Upper lobe of left lung (tissue), 6 donors: ENCODE data around the gene WNT9B. TPM values are rescaled to one million over a fixed set of nuclear protein-coding genes. Genes with fewer than 3 reads are reported as not detected.

ENCODE experiments used
- ATAC-seq, 2 donors: fragments of 200-7000 bp; cut with Tn5 transposase; one replicate each; pipeline ENCODE4 v1.9.1; 2022; ENCODE audit warnings: mild to moderate bottlenecking in 2 of 2, moderate library complexity in 2 of 2; ENCODE audit not compliant: low FRiP score in 2 of 2
- DNase-seq, 2 donors: peaks; one replicate each; pipeline ENCODE4 v3.0.0-alpha.2; 2019 to 2020
- H3K27ac ChIP-seq, 4 donors: fragments of 200-600 bp; sonication (generic); one replicate each; pipeline ENCODE4 v1.5.1; 2016 to 2019
- H3K27me3 ChIP-seq, 4 donors: fragments of 200-600 bp; sonication (generic); one replicate each; pipeline ENCODE4 v1.5.1; 2017 to 2019
- H3K36me3 ChIP-seq, 4 donors: fragments of 200-600 bp; sonication (generic); one replicate each; pipeline ENCODE4 v1.5.1; 2016 to 2019
- H3K4me1 ChIP-seq, 4 donors: fragments of 200-600 bp; sonication (generic); one replicate each; pipeline ENCODE4 v1.5.1; 2018 to 2019
- H3K4me3 ChIP-seq, 4 donors: fragments of 200-600 bp; sonication (generic); one replicate each; pipeline ENCODE4 v1.5.1; 2017 to 2019; ENCODE audit warnings: mild to moderate bottlenecking in 2 of 4, moderate library complexity in 1 of 4
- H3K9me3 ChIP-seq, 4 donors: fragments of 200-600 bp; sonication (generic); one replicate each; pipeline ENCODE4 v1.5.1; 2018 to 2019
- CTCF ChIP-seq, 6 experiments: fragments of 450-650 bp in 4 of 6; fragments of 200-600 bp in 2 of 6; sonication (generic) in 2 of 6; IDR thresholded peaks; one replicate each; pipeline ENCODE4 v1.5.1; 2016 to 2019; ENCODE audit warnings: antibody characterized with exemption in 6 of 6
- EP300 ChIP-seq, 4 donors: sonication (generic); formaldehyde crosslinking; IDR thresholded peaks; one replicate each; pipeline ENCODE4 v1.5.1; 2017; ENCODE audit warnings: antibody characterized with exemption in 4 of 4, control low read depth in 2 of 4
- POLR2A ChIP-seq, 4 donors: fragments of 450-650 bp; IDR thresholded peaks; one replicate each; pipeline ENCODE4 v1.5.1; 2016 to 2017; ENCODE audit warnings: antibody characterized with exemption in 4 of 4, mild to moderate bottlenecking in 2 of 4
- POLR2AphosphoS5 ChIP-seq, 2 donors: sonication (generic); formaldehyde crosslinking; IDR thresholded peaks; one replicate each; pipeline ENCODE4 v1.5.1; 2017; ENCODE audit warnings: antibody characterized with exemption in 2 of 2
- WGBS, 2 donors: methylation state at CpG; one replicate each; pipeline ENCODE4 v1.1.5; 2017 to 2018; 5-methylcytosine and 5-hydroxymethylcytosine counted together
- total RNA-seq, 6 donors: library from RNA; depleted of rRNA in 4 of 6; stranded (reverse); fragments of >200 nt in 4 of 6; gene quantifications; one replicate each; pipeline versions ENCODE4 v1.1.0 to v1.2.1, GENCODE V29; 2016 to 2021
- donor health status: DM: no; HTN: no; CAD: no; lungs with moderate emphysema.
- donor health status: DM: no; HTN: yes; CAD: no; lungs with severe emphysema.

WNT9B gene
- total RNA-seq, 6 donors from 2014 or later: 0.26 to 8.3 (median 1.8) TPM; not detected in 3

GRCh38 chr17:46862949-46863348, 11.6 kb downstream of the WNT9B start:
- TF ChIP-seq POLR2AphosphoS5 (IDR thresholded peaks at IDR 0.05) (no peak), EP300 (IDR thresholded peaks at IDR 0.05) (no peak), CTCF (IDR thresholded peaks at IDR 0.05) (no peak), POLR2A (IDR thresholded peaks at IDR 0.05) (no peak)
- H3K36me3 ChIP-seq: no peaks in the 10 kb centered on the region
- no peaks in the 10 kb centered on the region for H3K4me1 ChIP-seq
- 57 to 74% methylated on average over 3 to 5 of the region's 13 CpGs for WGBS, 2 donors
- DNase-seq (no peak), ATAC-seq (no peak)
- no peaks in the 10 kb centered on the region for H3K27me3 ChIP-seq
- no peak overlapping the region for H3K27ac ChIP-seq
- H3K9me3 ChIP-seq: no peaks in the 10 kb centered on the region
- H3K4me3 ChIP-seq: no peak overlapping the region

GRCh38 chr17:46863383-46864121, 12.2 kb downstream of the WNT9B start:
- no peaks in the 10 kb centered on the region for H3K27me3 ChIP-seq
- H3K27ac ChIP-seq: no peak overlapping the region
- no peak for TF ChIP-seq CTCF (IDR thresholded peaks at IDR 0.05)
- no peak for TF ChIP-seq POLR2AphosphoS5 (IDR thresholded peaks at IDR 0.05)
- no peak for TF ChIP-seq EP300 (IDR thresholded peaks at IDR 0.05)
- no peak for TF ChIP-seq POLR2A (IDR thresholded peaks at IDR 0.05)
- ATAC-seq (no peak), DNase-seq (no peak)
- H3K4me3 ChIP-seq: no peak overlapping the region
- WGBS, 2 donors: 77 to 83% methylated on average over 5 to 8 of the region's 8 CpGs
- no peaks in the 10 kb centered on the region for H3K36me3 ChIP-seq
- H3K4me1 ChIP-seq: no peaks in the 10 kb centered on the region
- H3K9me3 ChIP-seq: no peaks in the 10 kb centered on the region

DNA sequence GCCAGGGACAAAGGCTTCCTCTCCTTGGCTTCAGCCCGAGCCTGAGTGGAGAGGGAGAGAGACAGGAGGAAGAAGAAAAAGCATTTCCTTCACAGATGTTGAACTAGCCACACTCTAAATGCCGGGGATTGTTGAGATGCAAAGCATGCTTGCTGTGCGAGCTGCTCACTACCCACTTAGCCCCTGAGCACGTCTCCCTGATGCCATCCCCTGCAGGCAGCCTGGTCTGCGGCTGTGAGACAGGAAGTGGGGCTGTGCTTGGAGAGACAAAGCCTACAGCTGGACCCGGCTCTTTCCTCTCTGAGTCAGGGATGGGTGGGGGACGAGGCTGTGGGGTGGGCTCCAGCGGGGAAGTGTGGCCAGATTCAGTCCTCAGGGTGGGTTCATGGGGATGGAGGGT, 13.7 kb downstream of the WNT9B start:
- no peak for ATAC-seq
- Histone ChIP-seq H3K4me1 (no peaks in the 10 kb centered on the region), H3K27me3 (no peaks in the 10 kb centered on the region), H3K9me3 (no peaks in the 10 kb centered on the region), H3K36me3 (no peaks in the 10 kb centered on the region), H3K4me3 (no peak overlapping the region), H3K27ac (no peak overlapping the region)
- TF ChIP-seq POLR2AphosphoS5 (IDR thresholded peaks at IDR 0.05) (no peak), EP300 (IDR thresholded peaks at IDR 0.05) (no peak)
- no peak for DNase-seq
- WGBS, 2 donors: 15 to 29% methylated on average over 5 to 8 of the region's 8 CpGs

GRCh38 chr17:46866325-46866724, 14.9 kb downstream of the WNT9B start:
- Histone ChIP-seq H3K36me3 (no peaks in the 10 kb centered on the region), H3K4me3 (no peak overlapping the region), H3K27me3 (no peaks in the 10 kb centered on the region), H3K4me1 (no peaks in the 10 kb centered on the region), H3K9me3 (no peaks in the 10 kb centered on the region), H3K27ac (no peak overlapping the region)
- WGBS, 2 donors: 76 to 78% methylated on average over 7 to 8 of the region's 8 CpGs
- ATAC-seq (no peak), DNase-seq (no peak)
- TF ChIP-seq CTCF (IDR thresholded peaks at IDR 0.05) (no peak), POLR2A (IDR thresholded peaks at IDR 0.05) (no peak)

- H3K27ac ChIP-seq: no peak overlapping the region
- no peaks in the 10 kb centered on the region for H3K9me3 ChIP-seq
- H3K4me1 ChIP-seq: no peaks in the 10 kb centered on the region
- no peaks in the 10 kb centered on the region for H3K27me3 ChIP-seq
- TF ChIP-seq POLR2AphosphoS5 (IDR thresholded peaks at IDR 0.05) (no peak), CTCF (IDR thresholded peaks at IDR 0.05) (no peak), POLR2A (IDR thresholded peaks at IDR 0.05) (no peak), EP300 (IDR thresholded peaks at IDR 0.05) (no peak)
- ATAC-seq: no peak
- no peaks in the 10 kb centered on the region for H3K36me3 ChIP-seq
- no peak overlapping the region for H3K4me3 ChIP-seq
- no peak for DNase-seq
These were observed 15.4 kb downstream of the WNT9B start for GRCh38 chr17:46866747-46867146.
